H1 (cell line): ENCODE data around the gene PACC1. TPM values are rescaled to one million over a fixed set of nuclear protein-coding genes. Genes with fewer than 3 reads are reported as not detected.

Experiments used
- ATF2 ChIP-seq: IDR thresholded peaks from 2 replicates; pipeline ENCODE4 v1.6.1; 2012; ENCODE audit warnings: low read length, inconsistent platforms
- BCL11A ChIP-seq, 2 experiments: IDR thresholded peaks; one replicate each; pipeline ENCODE4 v1.6.1; 2011; ENCODE audit warnings: low read depth in 2 of 2, low read length in 2 of 2, mild to moderate bottlenecking in 2 of 2
- GABPA ChIP-seq: IDR thresholded peaks from 2 replicates; pipeline ENCODE4 v1.6.1; 2011; ENCODE audit warnings: mild to moderate bottlenecking, low read length, moderate library complexity, borderline replicate concordance; ENCODE audit not compliant: insufficient read depth
- NANOG ChIP-seq: IDR thresholded peaks from 2 replicates; pipeline ENCODE4 v1.6.1; 2011; ENCODE audit warnings: low read length, low read depth, mild to moderate bottlenecking, inconsistent platforms; ENCODE audit not compliant: insufficient read depth, poor library complexity, severe bottlenecking
- RAD21 ChIP-seq, 2 experiments: IDR thresholded peaks in 1 of 2; conservative IDR thresholded peaks in 1 of 2; 2 replicates each; pipeline ENCODE4 v1.6.1; 2011; ENCODE audit warnings: low read depth in 2 of 2, low read length in 2 of 2, improper control_type of control experiment in 1 of 2, inconsistent platforms in 1 of 2, mild to moderate bottlenecking in 1 of 2, moderate library complexity in 1 of 2
- SIX5 ChIP-seq: IDR thresholded peaks from 2 replicates; pipeline ENCODE4 v1.6.1; 2011; ENCODE audit warnings: mild to moderate bottlenecking, low read depth, low read length
- polyA plus RNA-seq, 7 experiments: library from polyadenylated mRNA; depleted of rRNA in 3 of 7; stranded (reverse) in 5 of 7; unstranded in 2 of 7; fragments of >200 nt in 5 of 7; fragments of 200-250 nt in 2 of 7; gene quantifications; 1 replicate in 5 of 7; 2 replicates in 1 of 7; 4 replicates in 1 of 7; pipeline versions ENCODE4 v1.2.1 to v1.2.3, GENCODE V29; 2011 to 2013; ENCODE audit warnings: missing spikeins in 2 of 7, mixed read lengths in 2 of 7
- total RNA-seq: library from RNA; stranded (reverse); fragmentation: NEBNext Ultra II Directional; extraction: Animal tissue kit (Norgen Biotek cat#: 25700); gene quantifications from 2 replicates; pipeline ENCODE4 v1.2.1, GENCODE V29; 2021

Gene PACC1
- total and polyA plus RNA-seq, 2 of the 8 experiments (the other 6 are each of a cell fraction or from before 2014, with no cell fraction given), result 18.8 to 23.5 TPM

GRCh38 chr1:212433577-212434462, 19.1 kb upstream of the PACC1 start (continued):
- no peak for TF ChIP-seq GABPA
- TF ChIP-seq RAD21 (IDR thresholded peaks at IDR 0.05 in 1 of 2, conservative IDR thresholded peaks at IDR 0.05 in 1 of 2; ENCODE audit: low read depth in 2 of 2, low read length in 2 of 2), result no peak
- no peak for TF ChIP-seq NANOG
- no peak for TF ChIP-seq ATF2
- no peak for TF ChIP-seq SIX5
- TF ChIP-seq BCL11A (IDR thresholded peaks at IDR 0.05; ENCODE audit: low read depth in 2 of 2, low read length in 2 of 2), result no peak
- TF ChIP-seq, all 59 proteins: peak for 0
